ENCODE measurements around the gene MRPS21.

- TF ChIP-seq, protein P1, sequence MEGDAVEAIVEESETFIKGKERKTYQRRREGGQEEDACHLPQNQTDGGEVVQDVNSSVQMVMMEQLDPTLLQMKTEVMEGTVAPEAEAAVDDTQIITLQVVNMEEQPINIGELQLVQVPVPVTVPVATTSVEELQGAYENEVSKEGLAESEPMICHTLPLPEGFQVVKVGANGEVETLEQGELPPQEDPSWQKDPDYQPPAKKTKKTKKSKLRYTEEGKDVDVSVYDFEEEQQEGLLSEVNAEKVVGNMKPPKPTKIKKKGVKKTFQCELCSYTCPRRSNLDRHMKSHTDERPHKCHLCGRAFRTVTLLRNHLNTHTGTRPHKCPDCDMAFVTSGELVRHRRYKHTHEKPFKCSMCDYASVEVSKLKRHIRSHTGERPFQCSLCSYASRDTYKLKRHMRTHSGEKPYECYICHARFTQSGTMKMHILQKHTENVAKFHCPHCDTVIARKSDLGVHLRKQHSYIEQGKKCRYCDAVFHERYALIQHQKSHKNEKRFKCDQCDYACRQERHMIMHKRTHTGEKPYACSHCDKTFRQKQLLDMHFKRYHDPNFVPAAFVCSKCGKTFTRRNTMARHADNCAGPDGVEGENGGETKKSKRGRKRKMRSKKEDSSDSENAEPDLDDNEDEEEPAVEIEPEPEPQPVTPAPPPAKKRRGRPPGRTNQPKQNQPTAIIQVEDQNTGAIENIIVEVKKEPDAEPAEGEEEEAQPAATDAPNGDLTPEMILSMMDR (IDR thresholded peaks at IDR 0.05; ENCODE audit: low read depth, low read length): no peak
- no peak for TF ChIP-seq EZH2phosphoT487 (IDR thresholded peaks at IDR 0.05; ENCODE audit: low read depth)
These were observed 6.1 kb downstream of the MRPS21 start for GRCh38 chr1:150299716-150300115.
